ENCODE results near the gene BRINP3.

GRCh38 chr1:190124068-190124467 is 353.6 kb downstream of the BRINP3 start:
- TF ChIP-seq, protein P1, sequence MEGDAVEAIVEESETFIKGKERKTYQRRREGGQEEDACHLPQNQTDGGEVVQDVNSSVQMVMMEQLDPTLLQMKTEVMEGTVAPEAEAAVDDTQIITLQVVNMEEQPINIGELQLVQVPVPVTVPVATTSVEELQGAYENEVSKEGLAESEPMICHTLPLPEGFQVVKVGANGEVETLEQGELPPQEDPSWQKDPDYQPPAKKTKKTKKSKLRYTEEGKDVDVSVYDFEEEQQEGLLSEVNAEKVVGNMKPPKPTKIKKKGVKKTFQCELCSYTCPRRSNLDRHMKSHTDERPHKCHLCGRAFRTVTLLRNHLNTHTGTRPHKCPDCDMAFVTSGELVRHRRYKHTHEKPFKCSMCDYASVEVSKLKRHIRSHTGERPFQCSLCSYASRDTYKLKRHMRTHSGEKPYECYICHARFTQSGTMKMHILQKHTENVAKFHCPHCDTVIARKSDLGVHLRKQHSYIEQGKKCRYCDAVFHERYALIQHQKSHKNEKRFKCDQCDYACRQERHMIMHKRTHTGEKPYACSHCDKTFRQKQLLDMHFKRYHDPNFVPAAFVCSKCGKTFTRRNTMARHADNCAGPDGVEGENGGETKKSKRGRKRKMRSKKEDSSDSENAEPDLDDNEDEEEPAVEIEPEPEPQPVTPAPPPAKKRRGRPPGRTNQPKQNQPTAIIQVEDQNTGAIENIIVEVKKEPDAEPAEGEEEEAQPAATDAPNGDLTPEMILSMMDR (conservative IDR thresholded peaks at IDR 0.05) = peak; percentile 15
- no peak for TF ChIP-seq ZFX (IDR thresholded peaks at IDR 0.05)

All from C4-2B (cell line).